ENCODE measurements around the gene PCBP4.

- TF ChIP-seq, protein P1, sequence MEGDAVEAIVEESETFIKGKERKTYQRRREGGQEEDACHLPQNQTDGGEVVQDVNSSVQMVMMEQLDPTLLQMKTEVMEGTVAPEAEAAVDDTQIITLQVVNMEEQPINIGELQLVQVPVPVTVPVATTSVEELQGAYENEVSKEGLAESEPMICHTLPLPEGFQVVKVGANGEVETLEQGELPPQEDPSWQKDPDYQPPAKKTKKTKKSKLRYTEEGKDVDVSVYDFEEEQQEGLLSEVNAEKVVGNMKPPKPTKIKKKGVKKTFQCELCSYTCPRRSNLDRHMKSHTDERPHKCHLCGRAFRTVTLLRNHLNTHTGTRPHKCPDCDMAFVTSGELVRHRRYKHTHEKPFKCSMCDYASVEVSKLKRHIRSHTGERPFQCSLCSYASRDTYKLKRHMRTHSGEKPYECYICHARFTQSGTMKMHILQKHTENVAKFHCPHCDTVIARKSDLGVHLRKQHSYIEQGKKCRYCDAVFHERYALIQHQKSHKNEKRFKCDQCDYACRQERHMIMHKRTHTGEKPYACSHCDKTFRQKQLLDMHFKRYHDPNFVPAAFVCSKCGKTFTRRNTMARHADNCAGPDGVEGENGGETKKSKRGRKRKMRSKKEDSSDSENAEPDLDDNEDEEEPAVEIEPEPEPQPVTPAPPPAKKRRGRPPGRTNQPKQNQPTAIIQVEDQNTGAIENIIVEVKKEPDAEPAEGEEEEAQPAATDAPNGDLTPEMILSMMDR (IDR thresholded peaks at IDR 0.05), result no peak
- TF ChIP-seq POLR2A (IDR thresholded peaks at IDR 0.05), result no peak
Observed at GRCh38 chr3:51954713-51955112, 12.5 kb downstream of the PCBP4 start.
